ENCODE measurements around the gene TOX2.

TOX2 gene

GRCh38 chr20:43940518-43941225, 26.0 kb downstream of the TOX2 start:
- no peak overlapping the region for H3K4me3 ChIP-seq (ENCODE audit: low read length)
- TF ChIP-seq ZNF274 (IDR thresholded peaks at IDR 0.05; ENCODE audit: low read depth, low read length) = no peak

GRCh38 chr20:43941476-43942200, 27.0 kb downstream of the TOX2 start:
- no peak for TF ChIP-seq ZNF274 (IDR thresholded peaks at IDR 0.05; ENCODE audit: low read depth, low read length)
- H3K4me3 ChIP-seq (ENCODE audit: low read length) = no peak overlapping the region; the same call in 1 of the 2 replicates

GRCh38 chr20:43942201-43942590, 27.5 kb downstream of the TOX2 start:
- H3K4me3 ChIP-seq (ENCODE audit: low read length) = peak overlapping the region; percentile 29; the same call in 1 of the 2 replicates
- no peak for TF ChIP-seq ZNF274 (IDR thresholded peaks at IDR 0.05; ENCODE audit: low read depth, low read length)

- peak overlapping the region; percentile 29; the same call in 1 of the 2 replicates for H3K4me3 ChIP-seq (ENCODE audit: low read length)
- no peak for TF ChIP-seq ZNF274 (IDR thresholded peaks at IDR 0.05; ENCODE audit: low read depth, low read length)
These were observed 28.1 kb downstream of the TOX2 start for GRCh38 chr20:43942667-43943285.

- H3K4me3 ChIP-seq (ENCODE audit: low read length) = no peak overlapping the region
- TF ChIP-seq ZNF274 (IDR thresholded peaks at IDR 0.05; ENCODE audit: low read depth, low read length) = no peak
These were observed 29.1 kb downstream of the TOX2 start for GRCh38 chr20:43943725-43944124.

GRCh38 chr20:43944653-43945235, 30.1 kb downstream of the TOX2 start:
- TF ChIP-seq ZNF274 (IDR thresholded peaks at IDR 0.05; ENCODE audit: low read depth, low read length) = no peak
- H3K4me3 ChIP-seq (ENCODE audit: low read length) = no peak overlapping the region

- no peak overlapping the region for H3K4me3 ChIP-seq (ENCODE audit: low read length)
- no peak for TF ChIP-seq ZNF274 (IDR thresholded peaks at IDR 0.05; ENCODE audit: low read depth, low read length)
These were observed 30.9 kb downstream of the TOX2 start for GRCh38 chr20:43945391-43946205.

GRCh38 chr20:43946206-43946491, 31.5 kb downstream of the TOX2 start:
- H3K4me3 ChIP-seq (ENCODE audit: low read length) = no peak overlapping the region
- TF ChIP-seq ZNF274 (IDR thresholded peaks at IDR 0.05; ENCODE audit: low read depth, low read length) = no peak

- no peak for TF ChIP-seq ZNF274 (IDR thresholded peaks at IDR 0.05; ENCODE audit: low read depth, low read length)
- H3K4me3 ChIP-seq (ENCODE audit: low read length) = no peak overlapping the region
These were observed 32.1 kb downstream of the TOX2 start for GRCh38 chr20:43946659-43947315.

- no peak overlapping the region for H3K4me3 ChIP-seq (ENCODE audit: low read length)
- no peak for TF ChIP-seq ZNF274 (IDR thresholded peaks at IDR 0.05; ENCODE audit: low read depth, low read length)
These were observed 32.7 kb downstream of the TOX2 start for GRCh38 chr20:43947316-43947710.

- no peak for TF ChIP-seq ZNF274 (IDR thresholded peaks at IDR 0.05; ENCODE audit: low read depth, low read length)
- no peak overlapping the region for H3K4me3 ChIP-seq (ENCODE audit: low read length)
These were observed 33.8 kb downstream of the TOX2 start for GRCh38 chr20:43948455-43948854.

- H3K4me3 ChIP-seq (ENCODE audit: low read length) = no peak overlapping the region
- no peak for TF ChIP-seq ZNF274 (IDR thresholded peaks at IDR 0.05; ENCODE audit: low read depth, low read length)
These were observed 34.6 kb downstream of the TOX2 start for GRCh38 chr20:43949248-43949647.
